ENCODE data around the gene MYH4. TPM values are rescaled to one million over a fixed set of nuclear protein-coding genes. Genes with fewer than 3 reads are reported as not detected.

The MYH4 gene
- total and polyA plus RNA-seq, 10 of the 15 experiments (the other 5 are each of a cell fraction or from before 2014, with no cell fraction given), result not detected

DNA sequence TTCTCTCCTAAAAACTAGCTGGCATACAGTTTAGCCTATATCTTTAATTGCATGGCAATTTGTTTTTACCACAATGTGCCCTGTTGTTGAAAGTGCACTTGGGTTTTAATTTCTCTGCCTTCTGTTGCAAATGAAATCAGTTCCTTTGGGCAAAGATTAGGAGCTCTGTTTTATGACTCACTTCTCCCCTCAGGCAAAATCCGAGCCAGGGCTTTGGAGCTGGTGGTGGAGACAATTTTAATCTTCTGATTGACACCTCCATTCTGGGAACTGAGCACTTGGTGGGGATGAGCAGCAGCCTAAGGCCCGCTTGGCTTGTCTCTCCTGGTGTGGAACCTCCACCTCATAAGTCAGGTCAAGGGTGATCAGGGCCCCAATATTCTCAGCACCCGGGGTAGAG lies 34.3 kb downstream of the MYH4 start:
- WGBS (ENCODE audit: insufficient coverage, insufficient replicate concordance, low lambda C conversion rate, missing lambda C conversion rate), result 8% methylated on average over 3 of the region's 3 CpGs
- Histone ChIP-seq H3K4me1 (ENCODE audit: control insufficient read depth, insufficient read depth, low read length) (no peaks in the 10 kb centered on the region), H3K79me2 (ENCODE audit: control insufficient read depth, insufficient read depth, low read length) (no peaks in the 10 kb centered on the region), H3K4me3 (no peak overlapping the region), H4K20me1 (ENCODE audit: control insufficient read depth, insufficient read depth) (no peaks in the 10 kb centered on the region), H3K27me3 (replicated peaks in 1 of 2; ENCODE audit: control insufficient read depth in 2 of 2, insufficient read depth in 2 of 2, low read length in 1 of 2) (no peaks in the 10 kb centered on the region), H3K9ac (ENCODE audit: control insufficient read depth, insufficient read depth, low read length) (no peak overlapping the region), H3K9me3 (replicated peaks; ENCODE audit: control insufficient read depth, insufficient read depth, low read length) (no peaks in the 10 kb centered on the region), H3K4me2 (ENCODE audit: control insufficient read depth, insufficient read depth) (no peak overlapping the region), H2AFZ (ENCODE audit: control insufficient read depth, low read depth, low read length) (no peak overlapping the region), H3K27ac (ENCODE audit: control insufficient read depth, insufficient read depth) (no peak overlapping the region), H3K36me3 (ENCODE audit: control insufficient read depth in 2 of 2, insufficient read depth in 2 of 2, low read length in 1 of 2) (no peaks in the 10 kb centered on the region)
- SMC1A ChIA-PET (ENCODE audit: uncharacterized antibody, unreplicated experiment), result no interaction called here
- ATAC-seq, result no peak
- no peak for FAIRE-seq
- DNase-seq (ENCODE audit: low read depth, low spot score), result no peak
- RAD21 ChIA-PET (ENCODE audit: unreplicated experiment), result no interaction called here
- CTCF ChIA-PET, result interaction anchor here (1.0 kb wide), 1 partner anchor 182 kb away, joined by 3 read pairs; no protein-coding TSS in a partner anchor
- in situ Hi-C loops (cut with MboI) (no loop called here), intact Hi-C loops (cut with micrococcal nuclease; ENCODE audit: unreplicated experiment) (no loop called here)
- POLR2A ChIA-PET, result no interaction called here
- BruUV-seq (replicated peaks), result no TSS peak
- TF ChIP-seq RAD21 (IDR thresholded peaks at IDR 0.05; ENCODE audit: insufficient read depth, low read depth, low read length) (no peak), HDAC2 (IDR thresholded peaks at IDR 0.05) (no peak), SKIL (IDR thresholded peaks at IDR 0.05; ENCODE audit: low read depth, poor library complexity, severe bottlenecking) (no peak), CEBPZ (IDR thresholded peaks at IDR 0.05; ENCODE audit: low read depth, low read length) (no peak), BCL11A (IDR thresholded peaks at IDR 0.05; ENCODE audit: low read depth, low read length) (no peak), HSF1 (IDR thresholded peaks at IDR 0.05; ENCODE audit: low read depth, low read length) (no peak), TCF7 (IDR thresholded peaks at IDR 0.05; ENCODE audit: borderline replicate concordance) (no peak), YBX1 (IDR thresholded peaks at IDR 0.05) (no peak), MEF2A (IDR thresholded peaks at IDR 0.05; ENCODE audit: insufficient read depth, low read depth, low read length) (no peak), CHD4 (IDR thresholded peaks at IDR 0.05) (no peak)
- TF ChIP-seq, protein P1, sequence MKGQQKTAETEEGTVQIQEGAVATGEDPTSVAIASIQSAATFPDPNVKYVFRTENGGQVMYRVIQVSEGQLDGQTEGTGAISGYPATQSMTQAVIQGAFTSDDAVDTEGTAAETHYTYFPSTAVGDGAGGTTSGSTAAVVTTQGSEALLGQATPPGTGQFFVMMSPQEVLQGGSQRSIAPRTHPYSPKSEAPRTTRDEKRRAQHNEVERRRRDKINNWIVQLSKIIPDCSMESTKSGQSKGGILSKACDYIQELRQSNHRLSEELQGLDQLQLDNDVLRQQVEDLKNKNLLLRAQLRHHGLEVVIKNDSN (IDR thresholded peaks at IDR 0.05; ENCODE audit: borderline replicate concordance, extremely low read length, insufficient read depth, low read depth, low read length), result no peak
- TF ChIP-seq, protein P2, sequence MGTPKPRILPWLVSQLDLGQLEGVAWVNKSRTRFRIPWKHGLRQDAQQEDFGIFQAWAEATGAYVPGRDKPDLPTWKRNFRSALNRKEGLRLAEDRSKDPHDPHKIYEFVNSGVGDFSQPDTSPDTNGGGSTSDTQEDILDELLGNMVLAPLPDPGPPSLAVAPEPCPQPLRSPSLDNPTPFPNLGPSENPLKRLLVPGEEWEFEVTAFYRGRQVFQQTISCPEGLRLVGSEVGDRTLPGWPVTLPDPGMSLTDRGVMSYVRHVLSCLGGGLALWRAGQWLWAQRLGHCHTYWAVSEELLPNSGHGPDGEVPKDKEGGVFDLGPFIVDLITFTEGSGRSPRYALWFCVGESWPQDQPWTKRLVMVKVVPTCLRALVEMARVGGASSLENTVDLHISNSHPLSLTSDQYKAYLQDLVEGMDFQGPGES (IDR thresholded peaks at IDR 0.05), result no peak
- TF ChIP-seq, protein P3, sequence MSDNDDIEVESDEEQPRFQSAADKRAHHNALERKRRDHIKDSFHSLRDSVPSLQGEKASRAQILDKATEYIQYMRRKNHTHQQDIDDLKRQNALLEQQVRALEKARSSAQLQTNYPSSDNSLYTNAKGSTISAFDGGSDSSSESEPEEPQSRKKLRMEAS (IDR thresholded peaks at IDR 0.05; ENCODE audit: low read depth, low read length), result no peak
- TF ChIP-seq, protein P4, sequence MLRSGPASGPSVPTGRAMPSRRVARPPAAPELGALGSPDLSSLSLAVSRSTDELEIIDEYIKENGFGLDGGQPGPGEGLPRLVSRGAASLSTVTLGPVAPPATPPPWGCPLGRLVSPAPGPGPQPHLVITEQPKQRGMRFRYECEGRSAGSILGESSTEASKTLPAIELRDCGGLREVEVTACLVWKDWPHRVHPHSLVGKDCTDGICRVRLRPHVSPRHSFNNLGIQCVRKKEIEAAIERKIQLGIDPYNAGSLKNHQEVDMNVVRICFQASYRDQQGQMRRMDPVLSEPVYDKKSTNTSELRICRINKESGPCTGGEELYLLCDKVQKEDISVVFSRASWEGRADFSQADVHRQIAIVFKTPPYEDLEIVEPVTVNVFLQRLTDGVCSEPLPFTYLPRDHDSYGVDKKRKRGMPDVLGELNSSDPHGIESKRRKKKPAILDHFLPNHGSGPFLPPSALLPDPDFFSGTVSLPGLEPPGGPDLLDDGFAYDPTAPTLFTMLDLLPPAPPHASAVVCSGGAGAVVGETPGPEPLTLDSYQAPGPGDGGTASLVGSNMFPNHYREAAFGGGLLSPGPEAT (IDR thresholded peaks at IDR 0.05; ENCODE audit: low read depth), result no peak
